Suprapubic skin (tissue), 3 donors: ENCODE data around the gene TGFBR3.

Experiments
- CTCF ChIP-seq, 2 donors: fragments of 200-600 bp in 1 of 2; fragments of 450-650 bp in 1 of 2; sonication (generic) in 1 of 2; IDR thresholded peaks; one replicate each; pipeline ENCODE4 v1.5.1; 2016 to 2019; ENCODE audit warnings: antibody characterized with exemption in 2 of 2, mild to moderate bottlenecking in 1 of 2, moderate library complexity in 1 of 2
- EP300 ChIP-seq: sonication (generic); formaldehyde crosslinking; IDR thresholded peaks from one replicate; pipeline ENCODE4 v1.6.1; 2017; ENCODE audit warnings: antibody characterized with exemption
- POLR2A ChIP-seq, 2 donors: fragments of 450-650 bp; IDR thresholded peaks; one replicate each; pipeline ENCODE4 v1.6.1; 2017; ENCODE audit warnings: antibody characterized with exemption in 2 of 2, mild to moderate bottlenecking in 2 of 2, moderate library complexity in 2 of 2

GRCh38 chr1:91640877-91641526, 244.9 kb downstream of the TGFBR3 start:
- TF ChIP-seq CTCF (IDR thresholded peaks at IDR 0.05) (no peak), POLR2A (IDR thresholded peaks at IDR 0.05) (no peak), EP300 (no peak)
